ENCODE results near the gene CDK5RAP3. TPM values are rescaled to one million over a fixed set of nuclear protein-coding genes. Genes with fewer than 3 reads are reported as not detected.

Gene CDK5RAP3
- total and polyA plus RNA-seq, 2 of the 13 experiments (the other 11 are each of a cell fraction or from before 2014, with no cell fraction given) = 128 to 154 TPM

- TF ChIP-seq AHDC1 (CRISPR knock-in tag; IDR thresholded peaks at IDR 0.05; ENCODE audit: borderline replicate concordance) (peak; percentile 14; the same call in 1 of the 2 replicates), ZFP90 (CRISPR knock-in tag; IDR thresholded peaks at IDR 0.05; ENCODE audit: borderline replicate concordance) (peak; percentile 78; the same call in 1 of the 2 replicates), CENPX (CRISPR knock-in tag; IDR thresholded peaks at IDR 0.05) (no peak), ZNF841 (CRISPR knock-in tag; IDR thresholded peaks at IDR 0.05; ENCODE audit: borderline replicate concordance) (no peak), NR2F1 (CRISPR knock-in tag; IDR thresholded peaks at IDR 0.05) (no peak), ZNF441 (CRISPR knock-in tag; IDR thresholded peaks at IDR 0.05; ENCODE audit: borderline replicate concordance) (peak; percentile 89), ZNF660 (CRISPR knock-in tag; IDR thresholded peaks at IDR 0.05; ENCODE audit: borderline replicate concordance, low read depth) (no peak), GATAD1 (CRISPR knock-in tag; IDR thresholded peaks at IDR 0.05) (peak; percentile 78), ZBTB46 (CRISPR knock-in tag; IDR thresholded peaks at IDR 0.05; ENCODE audit: borderline replicate concordance) (no peak), ZNF362 (CRISPR knock-in tag; IDR thresholded peaks at IDR 0.05; ENCODE audit: borderline replicate concordance) (no peak), KMT2A (CRISPR knock-in tag; IDR thresholded peaks at IDR 0.05) (peak; percentile 53), ZNF652 (CRISPR knock-in tag; IDR thresholded peaks at IDR 0.05; ENCODE audit: borderline replicate concordance, low read depth) (no peak), FOXK1 (CRISPR knock-in tag; IDR thresholded peaks at IDR 0.05; ENCODE audit: borderline replicate concordance, low read depth) (peak; percentile 20; the same call in 1 of the 2 replicates), CTCF (CRISPR knock-in tag; IDR thresholded peaks at IDR 0.05) (peak; percentile 99), ZFP37 (CRISPR knock-in tag; IDR thresholded peaks at IDR 0.05; ENCODE audit: borderline replicate concordance) (no peak; the same call in 1 of the 2 replicates), ZNF124 (CRISPR knock-in tag; IDR thresholded peaks at IDR 0.05) (no peak)
Observed at GRCh38 chr17:48025040-48025903, 54.4 kb downstream of the CDK5RAP3 start (continued).
